Stimulated activated CD4-positive, alpha-beta T cell treated with anti-CD3 and anti-CD28 coated beads, Interleukin-4, amount 100 ng/mL, for 1 hour (primary cell): ENCODE measurements around the gene SLC6A14.

Experiments used
- DNase-seq: peaks from one replicate; pipeline ENCODE4 v3.0.0-alpha.2; 2020

Gene SLC6A14, protein sequence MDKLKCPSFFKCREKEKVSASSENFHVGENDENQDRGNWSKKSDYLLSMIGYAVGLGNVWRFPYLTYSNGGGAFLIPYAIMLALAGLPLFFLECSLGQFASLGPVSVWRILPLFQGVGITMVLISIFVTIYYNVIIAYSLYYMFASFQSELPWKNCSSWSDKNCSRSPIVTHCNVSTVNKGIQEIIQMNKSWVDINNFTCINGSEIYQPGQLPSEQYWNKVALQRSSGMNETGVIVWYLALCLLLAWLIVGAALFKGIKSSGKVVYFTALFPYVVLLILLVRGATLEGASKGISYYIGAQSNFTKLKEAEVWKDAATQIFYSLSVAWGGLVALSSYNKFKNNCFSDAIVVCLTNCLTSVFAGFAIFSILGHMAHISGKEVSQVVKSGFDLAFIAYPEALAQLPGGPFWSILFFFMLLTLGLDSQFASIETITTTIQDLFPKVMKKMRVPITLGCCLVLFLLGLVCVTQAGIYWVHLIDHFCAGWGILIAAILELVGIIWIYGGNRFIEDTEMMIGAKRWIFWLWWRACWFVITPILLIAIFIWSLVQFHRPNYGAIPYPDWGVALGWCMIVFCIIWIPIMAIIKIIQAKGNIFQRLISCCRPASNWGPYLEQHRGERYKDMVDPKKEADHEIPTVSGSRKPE

DNA sequence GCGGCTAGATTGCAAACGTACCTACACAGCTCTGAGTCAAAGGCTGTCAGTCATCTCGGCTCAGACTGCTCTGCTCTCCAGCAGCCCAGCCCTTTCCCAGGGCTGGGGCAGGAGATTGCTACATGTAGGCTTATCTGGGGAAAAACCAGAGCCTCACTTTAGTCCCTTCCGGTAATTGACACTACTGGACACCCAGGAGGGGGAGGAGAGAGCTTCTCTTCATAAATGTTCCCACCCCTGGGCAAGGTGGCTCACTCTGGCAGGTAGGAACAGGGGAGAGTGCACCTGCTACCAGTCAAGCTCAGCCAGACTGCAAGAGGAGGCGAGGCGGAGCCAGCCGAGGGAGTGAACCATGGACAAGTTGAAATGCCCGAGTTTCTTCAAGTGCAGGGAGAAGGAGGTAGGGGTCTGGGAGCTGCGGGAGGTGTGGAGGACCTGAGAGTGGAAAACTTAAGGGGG, at the start of gene SLC6A14:
Gene SLC6A14 (plus strand): TSS at position 249 of the 459 bp plus-strand sequence. CDS start 104 bp downstream, at position 353.
- no peak for DNase-seq

DNA sequence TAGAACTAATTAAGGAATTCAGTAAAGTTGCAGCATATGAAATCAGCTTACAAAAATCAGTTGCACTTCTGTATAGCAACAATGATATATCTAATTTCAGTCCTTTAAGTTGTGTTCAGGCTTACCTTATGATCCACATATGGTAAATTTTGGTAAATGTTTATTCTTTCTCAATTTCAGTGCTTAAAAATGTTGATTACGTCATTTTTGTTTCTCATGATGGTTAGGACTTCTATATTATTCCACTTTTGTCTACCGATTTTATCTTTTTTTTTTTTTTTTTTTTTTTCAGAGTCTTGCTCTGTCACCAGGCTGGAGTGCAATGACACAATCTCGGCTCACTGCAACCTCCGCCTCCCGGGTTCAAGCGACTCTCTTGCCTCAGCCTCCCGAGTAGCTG, 40.7 kb upstream of the SLC6A14 start:
- DNase-seq: no peak

DNA sequence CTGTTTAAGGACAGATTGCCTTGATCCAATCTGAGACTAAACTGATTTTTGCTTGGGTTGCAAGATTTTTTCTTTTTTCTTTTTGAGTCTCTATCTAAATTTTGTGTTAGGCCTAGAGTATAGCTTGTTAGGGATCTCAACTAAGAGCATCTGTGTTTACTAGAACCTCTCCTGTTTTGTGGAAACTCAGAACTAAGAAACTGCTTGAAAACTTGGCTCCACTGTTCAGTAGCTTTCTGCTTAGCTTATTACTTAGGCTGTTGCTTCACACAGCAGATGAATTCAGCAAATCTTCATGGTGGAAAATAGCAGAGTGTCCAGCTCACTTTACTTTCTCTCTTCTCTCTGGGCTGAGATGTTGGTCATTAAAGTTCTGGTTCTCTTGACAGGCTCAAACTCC, 36.7 kb upstream of the SLC6A14 start:
- DNase-seq: no peak

GRCh38 chrX:116409219-116409618, 27.2 kb upstream of the SLC6A14 start:
- no peak for DNase-seq

- DNase-seq: no peak
Observed at GRCh38 chrX:116413273-116413672, 23.1 kb upstream of the SLC6A14 start.

- DNase-seq: no peak
Observed at GRCh38 chrX:116417214-116417613, 19.2 kb upstream of the SLC6A14 start.

GRCh38 chrX:116417968-116418367, 18.4 kb upstream of the SLC6A14 start:
- no peak for DNase-seq

- no peak for DNase-seq
Observed at GRCh38 chrX:116427978-116428377, 8.4 kb upstream of the SLC6A14 start.

DNA sequence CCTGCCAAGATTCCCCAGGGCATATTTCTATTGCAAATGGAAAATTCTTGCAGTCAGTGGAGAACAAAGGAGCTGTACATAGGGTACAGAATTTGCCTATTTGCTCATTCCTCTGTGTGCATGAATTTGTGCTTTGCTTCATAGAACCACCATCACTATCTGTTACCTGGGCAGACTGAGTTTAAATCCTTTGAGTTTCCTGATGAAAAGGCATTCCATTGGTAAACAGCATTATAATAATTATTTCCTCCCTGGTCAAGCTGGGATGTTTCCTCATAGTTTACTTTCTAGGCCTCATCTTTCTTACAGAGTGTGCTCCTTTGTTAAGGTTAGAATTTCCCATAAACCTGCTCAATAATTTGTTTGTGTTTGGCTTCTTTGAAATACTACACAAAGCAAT, 809 bp upstream of the SLC6A14 start:
- DNase-seq: no peak

- no peak for DNase-seq
Observed at GRCh38 chrX:116449156-116449555, 12.8 kb downstream of the SLC6A14 start.

DNA sequence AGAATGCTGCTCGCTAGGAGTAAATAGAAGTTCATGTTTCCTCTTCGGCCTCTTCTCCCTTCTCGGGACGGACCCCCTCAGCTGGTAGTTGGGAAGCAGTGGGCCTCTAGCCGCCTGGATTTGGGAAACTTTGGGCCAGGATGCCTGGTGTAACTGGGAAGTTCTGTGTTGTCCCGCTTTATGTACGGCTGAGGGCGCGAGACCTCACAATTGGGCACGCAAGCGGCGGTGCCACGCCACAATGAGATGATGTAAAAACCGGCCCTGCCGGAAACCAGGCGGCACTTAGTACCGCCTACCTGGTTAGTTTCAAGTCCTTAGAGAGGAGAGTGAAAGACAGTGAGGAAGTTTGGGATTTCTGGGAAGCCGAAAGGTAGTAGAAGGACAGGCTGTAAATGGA, 26.4 kb downstream of the SLC6A14 start, which contains the start of gene CT83:
Gene CT83 (minus strand): TSS at position 155 of the 400 bp plus-strand sequence. CDS start 120 bp downstream, at position 35.
- no peak for DNase-seq

DNA sequence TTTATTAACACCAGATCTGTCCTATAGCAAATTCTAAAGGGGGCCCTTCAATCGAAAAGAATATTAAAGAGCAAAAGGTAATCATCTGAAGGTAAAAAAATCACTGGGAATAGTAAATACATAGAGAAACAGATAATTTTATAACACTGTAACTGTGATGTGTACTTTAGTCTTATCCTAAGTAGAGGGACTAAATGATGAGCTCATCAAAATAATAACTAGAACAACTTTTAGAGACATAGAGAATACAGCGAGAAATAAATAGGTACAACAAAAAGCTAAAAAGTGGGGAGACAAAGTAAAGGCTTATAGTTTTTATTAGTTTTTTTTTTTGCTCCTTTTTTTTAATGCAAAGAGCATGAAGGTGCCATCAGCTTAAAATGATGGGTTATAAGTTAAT, 43.7 kb downstream of the SLC6A14 start:
- DNase-seq: no peak

DNA sequence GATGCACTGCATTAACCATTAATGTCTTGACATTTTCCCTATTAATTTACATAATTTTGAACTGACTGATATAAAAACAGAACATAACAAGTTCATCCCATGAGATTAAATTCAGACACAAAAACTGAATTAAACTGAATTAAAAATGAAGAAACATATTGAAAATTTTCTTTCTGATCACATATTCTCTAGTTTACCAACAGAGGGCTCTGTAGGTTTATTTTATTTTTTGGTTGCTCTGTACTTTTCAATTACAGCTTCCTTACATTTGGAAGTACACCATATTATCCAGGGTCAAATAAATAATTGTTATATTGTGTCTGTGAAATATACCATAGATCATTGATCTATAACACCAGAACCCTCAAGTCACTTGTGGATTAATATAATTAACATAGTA, 53.7 kb downstream of the SLC6A14 start:
- DNase-seq: no peak

DNA sequence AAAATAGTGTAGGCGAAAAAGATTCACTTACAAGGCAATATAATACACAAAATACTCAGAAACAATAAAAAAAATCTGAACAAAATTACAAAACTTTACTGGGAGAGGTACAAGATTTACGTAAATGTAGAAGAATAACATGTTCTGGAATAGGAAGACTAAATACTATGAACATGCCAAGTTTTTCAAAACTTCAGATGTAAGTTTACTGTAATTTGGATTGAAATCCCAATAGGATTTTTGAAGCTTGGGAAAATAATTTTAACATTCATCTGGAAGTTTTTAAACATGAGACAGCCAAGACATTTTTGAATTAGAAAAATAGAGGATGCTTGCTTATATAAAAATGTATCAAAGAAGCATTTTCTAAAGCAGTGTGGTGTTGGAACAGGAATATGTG, 56.9 kb downstream of the SLC6A14 start:
- DNase-seq: no peak

- DNase-seq: no peak
Observed at GRCh38 chrX:116499780-116500179, 63.4 kb downstream of the SLC6A14 start.
